HepG2 (cell line): ENCODE results near the gene ABHD17A. TPM values are rescaled to one million over a fixed set of nuclear protein-coding genes. Genes with fewer than 3 reads are reported as not detected.

Experiments used
- AGO2 ChIP-seq: fragments of 200-400 bp; formaldehyde crosslinking; optimal IDR thresholded peaks from 2 replicates; pipeline ENCODE3; 2017; ENCODE audit warnings: mild to moderate bottlenecking, low read depth, low read length, moderate library complexity
- AKAP8 ChIP-seq: sonication (generic); formaldehyde crosslinking; IDR thresholded peaks from 2 replicates; pipeline ENCODE4 v1.5.1; 2020; ENCODE audit warnings: mild to moderate bottlenecking, missing genetic modification reagents
- ATF4 ChIP-seq, 2 experiments: fragments of 450-650 bp in 1 of 2; sonication (generic) in 1 of 2; formaldehyde crosslinking; IDR thresholded peaks; 2 replicates each; pipeline versions ENCODE4 v1.5.0 to v1.8.0; 2020 to 2022; ENCODE audit warnings: mild to moderate bottlenecking in 1 of 2, missing genetic modification reagents in 1 of 2
- BHLHE40 ChIP-seq: IDR thresholded peaks from 2 replicates; pipeline ENCODE4 v1.6.1; 2011; ENCODE audit warnings: low read length, improper control_type of control experiment
- FOXA3 ChIP-seq: IDR thresholded peaks from 2 replicates; pipeline ENCODE4 v1.6.1; 2016; ENCODE audit warnings: missing genetic modification reagents, missing compliant biosample characterization
- FOXK1 ChIP-seq: sonication (generic); formaldehyde crosslinking; IDR thresholded peaks from 2 replicates; pipeline ENCODE4 v1.4.0; 2020; ENCODE audit warnings: low read depth, missing genetic modification reagents, borderline replicate concordance
- MBD4 ChIP-seq: IDR thresholded peaks from 2 replicates; pipeline ENCODE4 v1.6.1; 2012; ENCODE audit warnings: low read length, inconsistent platforms, borderline replicate concordance
- MLX ChIP-seq: IDR thresholded peaks from 2 replicates; pipeline ENCODE4 v1.6.1; 2016
- PCBP1 ChIP-seq: fragments of 200-400 bp; formaldehyde crosslinking; IDR thresholded peaks from 2 replicates; pipeline ENCODE4 v1.6.1; 2017; ENCODE audit warnings: mild to moderate bottlenecking, low read depth, low read length, borderline replicate concordance
- RBAK ChIP-seq: sonication (generic); formaldehyde crosslinking; IDR thresholded peaks from 2 replicates; pipeline ENCODE4 v1.5.1; 2020; ENCODE audit warnings: mild to moderate bottlenecking, missing genetic modification reagents
- SMAD3 ChIP-seq: sonication (generic); formaldehyde crosslinking; IDR thresholded peaks from 2 replicates; pipeline ENCODE4 v1.4.0; 2020; ENCODE audit warnings: missing genetic modification reagents
- SMYD3 ChIP-seq: sonication (generic); formaldehyde crosslinking; IDR thresholded peaks from 2 replicates; pipeline ENCODE4 v1.8.1; 2023; ENCODE audit warnings: mild to moderate bottlenecking, missing genetic modification reagents
- ZBTB40 ChIP-seq, 2 experiments: fragments of 450-650 bp in 1 of 2; sonication (generic) in 1 of 2; formaldehyde crosslinking in 1 of 2; IDR thresholded peaks; 2 replicates each; pipeline versions ENCODE4 v1.6.1 to v1.8.0; 2016 to 2022; ENCODE audit warnings: antibody characterized with exemption in 1 of 2, mild to moderate bottlenecking in 1 of 2, missing genetic modification reagents in 1 of 2
- ZFY ChIP-seq: sonication (generic); formaldehyde crosslinking; IDR thresholded peaks from 2 replicates; pipeline ENCODE4 v1.4.0; 2020; ENCODE audit warnings: missing genetic modification reagents
- ZFYVE20 ChIP-seq: sonication (generic); formaldehyde crosslinking; IDR thresholded peaks from 2 replicates; pipeline ENCODE4 v1.8.0; 2023; ENCODE audit warnings: low read depth, mild to moderate bottlenecking, moderate library complexity, missing genetic modification reagents, borderline replicate concordance
- ZMYM2 ChIP-seq: sonication (generic); formaldehyde crosslinking; IDR thresholded peaks from 2 replicates; pipeline ENCODE4 v1.8.0; 2022; ENCODE audit warnings: mild to moderate bottlenecking, missing genetic modification reagents
- polyA plus RNA-seq, 8 experiments: library from polyadenylated mRNA; depleted of rRNA in 3 of 8; stranded (reverse) in 7 of 8; unstranded in 1 of 8; fragments of >200 nt; fragmentation: Illumina TruSeq in 4 of 8; extraction: Trizol in 4 of 8; gene quantifications; 2 replicates each; pipeline versions ENCODE4 v1.2.1 to v1.2.3, GENCODE V29; 2011 to 2016; ENCODE audit warnings: low read depth in 4 of 8, missing spikeins in 1 of 8, mixed read lengths in 1 of 8; ENCODE audit not compliant: insufficient read depth in 1 of 8
- total RNA-seq, 5 experiments: library from RNA; depleted of rRNA; stranded (reverse); fragments of >200 nt; fragmentation: Illumina TruSeq; extraction: Trizol; gene quantifications; 2 replicates each; pipeline ENCODE4 v1.2.3, GENCODE V29; 2016; ENCODE audit warnings: low read depth in 1 of 5

Gene ABHD17A
- total and polyA plus RNA-seq, 2 of the 13 experiments (the other 11 are each of a cell fraction or from before 2014, with no cell fraction given), result 27.7 to 40.8 TPM

GRCh38 chr19:1853295-1854038, 31.8 kb downstream of the ABHD17A start (continued):
- TF ChIP-seq ZBTB40 (IDR thresholded peaks at IDR 0.05) (no peak), ZBTB40 (CRISPR knock-in tag; IDR thresholded peaks at IDR 0.05) (no peak), ATF4 (CRISPR knock-in tag; IDR thresholded peaks at IDR 0.05) (no peak), AGO2 (peak; percentile 38), MLX (peak; percentile 67; the same call in 1 of the 2 replicates), SMYD3 (no peak), FOXA3 (CRISPR knock-in tag) (0 out of 2 replicates have a peak, but pooled peaks have one; percentile 29), FOXK1 (CRISPR knock-in tag) (0 out of 2 replicates have a peak, but pooled peaks have one; percentile 42), ZFY (peak; percentile 46; the same call in 1 of the 2 replicates), BHLHE40 (peak; percentile 90), ZMYM2 (CRISPR knock-in tag) (peak; percentile 88), ZFYVE20 (CRISPR knock-in tag) (no peak), PCBP1 (0 out of 2 replicates have a peak, but pooled peaks have one; percentile 33), AKAP8 (CRISPR knock-in tag) (peak; percentile 58; the same call in 1 of the 2 replicates), SMAD3 (no peak), RBAK (CRISPR knock-in tag) (no peak), MBD4 (no peak)
